Glomerular visceral epithelial cell (primary cell): ENCODE data around the gene MARS1.

Source experiments
- DNase-seq: peaks from one replicate; pipeline ENCODE4 v3.0.0-alpha.2; 2016; ENCODE audit errors: extremely low spot score

Gene MARS1

GRCh38 chr12:57529831-57530230 lies 42.0 kb downstream of the MARS1 start:
- DNase-seq, result no peak

GRCh38 chr12:57530396-57531142 lies 42.7 kb downstream of the MARS1 start:
- no peak for DNase-seq

- no peak for DNase-seq
Measured at GRCh38 chr12:57531836-57532235, 44.0 kb downstream of the MARS1 start.

- no peak for DNase-seq
Measured at GRCh38 chr12:57533108-57533507, 45.2 kb downstream of the MARS1 start.

GRCh38 chr12:57534250-57534649 lies 46.4 kb downstream of the MARS1 start:
- DNase-seq, result no peak

GRCh38 chr12:57534991-57535543 lies 47.2 kb downstream of the MARS1 start:
- no peak for DNase-seq

- no peak for DNase-seq
Measured at GRCh38 chr12:57535764-57536596, 48.1 kb downstream of the MARS1 start.

- DNase-seq, result no peak
Measured at GRCh38 chr12:57536597-57536942, 48.7 kb downstream of the MARS1 start.

GRCh38 chr12:57539134-57539768 lies 51.4 kb downstream of the MARS1 start:
- no peak for DNase-seq

- no peak for DNase-seq
Measured at GRCh38 chr12:57541001-57541400, 53.1 kb downstream of the MARS1 start.

- DNase-seq, result no peak
Measured at GRCh38 chr12:57541717-57542116, 53.8 kb downstream of the MARS1 start.

GRCh38 chr12:57543581-57543980 lies 55.7 kb downstream of the MARS1 start:
- no peak for DNase-seq

GRCh38 chr12:57545809-57546437 lies 58.1 kb downstream of the MARS1 start:
- DNase-seq, result peak; percentile 12

- peak; percentile 95 for DNase-seq
Measured at GRCh38 chr12:57546438-57547287, 58.8 kb downstream of the MARS1 start, which contains the start of gene DCTN2. Gene DCTN2, minus strand, starts transcription at chr12:57547192. Its CDS starts 129 bp downstream, at chr12:57547063.

GRCh38 chr12:57547288-57548012 lies 59.6 kb downstream of the MARS1 start:
- DNase-seq, result no peak

GRCh38 chr12:57548013-57548315 lies 60.1 kb downstream of the MARS1 start:
- DNase-seq, result no peak

GRCh38 chr12:57548488-57548887 lies 60.6 kb downstream of the MARS1 start:
- DNase-seq, result no peak

- DNase-seq, result no peak
Measured at GRCh38 chr12:57549203-57549908, 61.5 kb downstream of the MARS1 start.

GRCh38 chr12:57549909-57550640 lies 62.2 kb downstream of the MARS1 start, which contains the start of gene KIF5A:
Gene KIF5A, plus strand, starts transcription at chr12:57550044. Its CDS starts 228 bp downstream, at chr12:57550272.
- DNase-seq, result peak; percentile 12
